Upper lobe of left lung (tissue), 6 donors: ENCODE results near the gene EPM2A. TPM values are rescaled to one million over a fixed set of nuclear protein-coding genes. Genes with fewer than 3 reads are reported as not detected.

Experiments used
- ATAC-seq, 2 donors: fragments of 200-7000 bp; cut with Tn5 transposase; one replicate each; pipeline ENCODE4 v1.9.1; 2022; ENCODE audit warnings: mild to moderate bottlenecking in 2 of 2, moderate library complexity in 2 of 2; ENCODE audit not compliant: low FRiP score in 2 of 2
- DNase-seq, 2 donors: peaks; one replicate each; pipeline ENCODE4 v3.0.0-alpha.2; 2019 to 2020
- H3K27ac ChIP-seq, 4 donors: fragments of 200-600 bp; sonication (generic); one replicate each; pipeline ENCODE4 v1.5.1; 2016 to 2019
- H3K27me3 ChIP-seq, 4 donors: fragments of 200-600 bp; sonication (generic); one replicate each; pipeline ENCODE4 v1.5.1; 2017 to 2019
- H3K36me3 ChIP-seq, 4 donors: fragments of 200-600 bp; sonication (generic); one replicate each; pipeline ENCODE4 v1.5.1; 2016 to 2019
- H3K4me1 ChIP-seq, 4 donors: fragments of 200-600 bp; sonication (generic); one replicate each; pipeline ENCODE4 v1.5.1; 2018 to 2019
- H3K4me3 ChIP-seq, 4 donors: fragments of 200-600 bp; sonication (generic); one replicate each; pipeline ENCODE4 v1.5.1; 2017 to 2019; ENCODE audit warnings: mild to moderate bottlenecking in 2 of 4, moderate library complexity in 1 of 4
- H3K9me3 ChIP-seq, 4 donors: fragments of 200-600 bp; sonication (generic); one replicate each; pipeline ENCODE4 v1.5.1; 2018 to 2019
- CTCF ChIP-seq, 6 experiments: fragments of 450-650 bp in 4 of 6; fragments of 200-600 bp in 2 of 6; sonication (generic) in 2 of 6; IDR thresholded peaks; one replicate each; pipeline ENCODE4 v1.5.1; 2016 to 2019; ENCODE audit warnings: antibody characterized with exemption in 6 of 6
- EP300 ChIP-seq, 4 donors: sonication (generic); formaldehyde crosslinking; IDR thresholded peaks; one replicate each; pipeline ENCODE4 v1.5.1; 2017; ENCODE audit warnings: antibody characterized with exemption in 4 of 4, control low read depth in 2 of 4
- POLR2A ChIP-seq, 4 donors: fragments of 450-650 bp; IDR thresholded peaks; one replicate each; pipeline ENCODE4 v1.5.1; 2016 to 2017; ENCODE audit warnings: antibody characterized with exemption in 4 of 4, mild to moderate bottlenecking in 2 of 4
- POLR2AphosphoS5 ChIP-seq, 2 donors: sonication (generic); formaldehyde crosslinking; IDR thresholded peaks; one replicate each; pipeline ENCODE4 v1.5.1; 2017; ENCODE audit warnings: antibody characterized with exemption in 2 of 2
- WGBS, 2 donors: methylation state at CpG; one replicate each; pipeline ENCODE4 v1.1.5; 2017 to 2018; 5-methylcytosine and 5-hydroxymethylcytosine counted together
- total RNA-seq, 6 donors: library from RNA; depleted of rRNA in 4 of 6; stranded (reverse); fragments of >200 nt in 4 of 6; gene quantifications; one replicate each; pipeline versions ENCODE4 v1.1.0 to v1.2.1, GENCODE V29; 2016 to 2021
- donor health status: DM: no; HTN: no; CAD: no; lungs with moderate emphysema.
- donor health status: DM: no; HTN: yes; CAD: no; lungs with severe emphysema.

Gene EPM2A
- total RNA-seq, 6 donors from 2014 or later = 9.3 to 27.7 (median 21.0) TPM

- WGBS, 2 donors = 34 to 44% methylated on average over 1 of the region's 1 CpG
- Histone ChIP-seq H3K36me3 (no peaks in the 10 kb centered on the region), H3K27ac (no peak overlapping the region), H3K9me3 (no peaks in the 10 kb centered on the region), H3K4me3 (no peak overlapping the region), H3K27me3 (no peaks in the 10 kb centered on the region), H3K4me1 (no peaks in the 10 kb centered on the region)
- TF ChIP-seq POLR2A (IDR thresholded peaks at IDR 0.05) (no peak), POLR2AphosphoS5 (IDR thresholded peaks at IDR 0.05) (no peak), EP300 (IDR thresholded peaks at IDR 0.05) (no peak), CTCF (IDR thresholded peaks at IDR 0.05) (no peak)
- ATAC-seq (no peak), DNase-seq (no peak)
These were observed 65.0 kb downstream of the EPM2A start for GRCh38 chr6:145670311-145670710.

GRCh38 chr6:145669627-145670034 lies 65.7 kb downstream of the EPM2A start:
- ATAC-seq (no peak), DNase-seq (no peak)
- no peaks in the 10 kb centered on the region for H3K27me3 ChIP-seq
- H3K4me1 ChIP-seq = no peaks in the 10 kb centered on the region
- H3K4me3 ChIP-seq = no peak overlapping the region
- no peaks in the 10 kb centered on the region for H3K9me3 ChIP-seq
- no peak overlapping the region for H3K27ac ChIP-seq
- WGBS, 2 donors = 86 to 97% methylated on average over 2 of the region's 2 CpGs
- H3K36me3 ChIP-seq = no peaks in the 10 kb centered on the region
- TF ChIP-seq CTCF (IDR thresholded peaks at IDR 0.05) (no peak), EP300 (IDR thresholded peaks at IDR 0.05) (no peak), POLR2A (IDR thresholded peaks at IDR 0.05) (no peak), POLR2AphosphoS5 (IDR thresholded peaks at IDR 0.05) (no peak)

GRCh38 chr6:145668844-145669243 lies 66.5 kb downstream of the EPM2A start:
- H3K27me3 ChIP-seq = no peaks in the 10 kb centered on the region
- H3K9me3 ChIP-seq = no peaks in the 10 kb centered on the region
- no peak overlapping the region for H3K27ac ChIP-seq
- ATAC-seq (no peak), DNase-seq (no peak)
- TF ChIP-seq EP300 (IDR thresholded peaks at IDR 0.05) = no peak
- no peak for TF ChIP-seq CTCF (IDR thresholded peaks at IDR 0.05)
- no peak for TF ChIP-seq POLR2A (IDR thresholded peaks at IDR 0.05)
- no peak for TF ChIP-seq POLR2AphosphoS5 (IDR thresholded peaks at IDR 0.05)
- H3K36me3 ChIP-seq = no peaks in the 10 kb centered on the region
- H3K4me3 ChIP-seq = no peak overlapping the region
- 63 to 64% methylated on average over 1 of the region's 1 CpG for WGBS, 2 donors
- no peaks in the 10 kb centered on the region for H3K4me1 ChIP-seq

DNA sequence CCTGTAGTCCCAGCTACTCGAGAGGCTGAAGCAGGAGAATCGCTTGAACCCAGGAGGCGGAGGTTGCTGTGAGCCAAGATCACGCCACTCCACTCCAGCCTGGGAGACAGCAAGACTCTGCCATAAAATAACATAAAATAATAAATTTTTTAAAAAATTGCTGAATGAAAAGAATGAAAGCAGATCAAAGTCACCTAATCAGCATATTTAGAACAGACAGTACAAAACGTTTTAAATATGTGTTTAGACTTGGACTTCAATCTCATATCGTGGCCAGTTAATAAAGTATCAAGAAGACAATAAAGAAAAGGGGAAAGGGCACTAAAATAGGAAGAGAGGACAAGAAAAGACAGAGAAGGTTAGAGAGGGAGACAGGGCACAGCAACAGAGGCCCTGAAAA lies 74.6 kb downstream of the EPM2A start:
- ATAC-seq (no peak), DNase-seq (no peak)
- H3K27ac ChIP-seq = no peak overlapping the region
- no peaks in the 10 kb centered on the region for H3K4me1 ChIP-seq
- no peaks in the 10 kb centered on the region for H3K9me3 ChIP-seq
- TF ChIP-seq EP300 (IDR thresholded peaks at IDR 0.05) (no peak), CTCF (IDR thresholded peaks at IDR 0.05) (no peak), POLR2A (IDR thresholded peaks at IDR 0.05) (no peak), POLR2AphosphoS5 (IDR thresholded peaks at IDR 0.05) (no peak)
- no peaks in the 10 kb centered on the region for H3K36me3 ChIP-seq
- H3K27me3 ChIP-seq = no peaks in the 10 kb centered on the region
- WGBS, 2 donors = 85% methylated on average over 6 of the region's 6 CpGs
- H3K4me3 ChIP-seq = no peak overlapping the region

- DNase-seq = no peak
- H3K9me3 ChIP-seq = no peaks in the 10 kb centered on the region
- no peaks in the 10 kb centered on the region for H3K27me3 ChIP-seq
- TF ChIP-seq EP300 (IDR thresholded peaks at IDR 0.05) = no peak
- no peak overlapping the region for H3K4me3 ChIP-seq
- H3K27ac ChIP-seq = no peak overlapping the region
- H3K4me1 ChIP-seq = no peaks in the 10 kb centered on the region
- 96 to 100% methylated on average over 1 of the region's 1 CpG for WGBS, 2 donors
- ATAC-seq = no peak
- H3K36me3 ChIP-seq = no peaks in the 10 kb centered on the region
These were observed 79.2 kb downstream of the EPM2A start for GRCh38 chr6:145656128-145656527.
